HepG2 (cell line): ENCODE results near the gene ETV2. TPM values are rescaled to one million over a fixed set of nuclear protein-coding genes. Genes with fewer than 3 reads are reported as not detected.
A peak's percentile ranks its signal among the peaks of the same experiment; 100 is the strongest.

Experiments
- CCAR2 ChIP-seq: fragments of 200-400 bp; formaldehyde crosslinking; optimal IDR thresholded peaks from 2 replicates; pipeline ENCODE3; 2018; ENCODE audit warnings: low read depth, mild to moderate bottlenecking, low read length, moderate library complexity
- ELF3 ChIP-seq: IDR thresholded peaks from 2 replicates; pipeline ENCODE4 v1.6.1; 2016; ENCODE audit warnings: missing genetic modification reagents, missing compliant biosample characterization
- HOXA9 ChIP-seq: sonication (generic); formaldehyde crosslinking; IDR thresholded peaks from 2 replicates; pipeline ENCODE4 v1.8.1; 2022; ENCODE audit warnings: missing genetic modification reagents, mild to moderate bottlenecking, moderate library complexity, borderline replicate concordance
- MAFF ChIP-seq: IDR thresholded peaks from 2 replicates; pipeline ENCODE4 v1.6.1; 2011; ENCODE audit warnings: low read depth, low read length, improper control_type of control experiment
- NR2F1 ChIP-seq, 2 experiments: fragments of 450-650 bp in 1 of 2; formaldehyde crosslinking in 1 of 2; IDR thresholded peaks; 2 replicates each; pipeline versions ENCODE4 v1.5.0 to v1.6.1; 2016 to 2020; ENCODE audit warnings: mild to moderate bottlenecking in 1 of 2, missing compliant biosample characterization in 1 of 2, missing genetic modification reagents in 1 of 2, moderate library complexity in 1 of 2
- NR2F2 ChIP-seq: IDR thresholded peaks from 2 replicates; pipeline ENCODE4 v1.6.1; 2012; ENCODE audit warnings: low read depth, inconsistent platforms, borderline replicate concordance
- PPARG ChIP-seq: conservative IDR thresholded peaks from 2 replicates; pipeline ENCODE4 v1.6.1; 2016; ENCODE audit warnings: missing biosample characterization, missing genetic modification reagents
- SIN3A ChIP-seq: IDR thresholded peaks from 2 replicates; pipeline ENCODE4 v1.6.1; 2011; ENCODE audit warnings: low read depth, mild to moderate bottlenecking, control low read depth, low read length, borderline replicate concordance
- TBX2 ChIP-seq: sonication (generic); formaldehyde crosslinking; IDR thresholded peaks from 2 replicates; pipeline ENCODE4 v1.5.0; 2020; ENCODE audit warnings: missing genetic modification reagents, mild to moderate bottlenecking, borderline replicate concordance
- YEATS2 ChIP-seq: sonication (generic); formaldehyde crosslinking; IDR thresholded peaks from 2 replicates; pipeline ENCODE4 v1.4.0; 2020; ENCODE audit warnings: missing genetic modification reagents, borderline replicate concordance
- ZFP36L2 ChIP-seq: sonication (generic); formaldehyde crosslinking; IDR thresholded peaks from 2 replicates; pipeline ENCODE4 v1.4.0; 2020; ENCODE audit warnings: missing genetic modification reagents
- ZNF281 ChIP-seq: sonication (generic); formaldehyde crosslinking; IDR thresholded peaks from 2 replicates; pipeline ENCODE4 v1.4.0; 2020; ENCODE audit warnings: missing genetic modification reagents, borderline replicate concordance
- ZNF329 ChIP-seq: sonication (generic); formaldehyde crosslinking; IDR thresholded peaks from 2 replicates; pipeline ENCODE4 v1.9.0; 2021; ENCODE audit warnings: low read depth, mild to moderate bottlenecking, missing genetic modification reagents
- ZNF44 ChIP-seq: sonication (generic); formaldehyde crosslinking; IDR thresholded peaks from 2 replicates; pipeline ENCODE4 v1.5.1; 2020; ENCODE audit warnings: mild to moderate bottlenecking, missing genetic modification reagents
- ZNF567 ChIP-seq: sonication (generic); formaldehyde crosslinking; IDR thresholded peaks from 2 replicates; pipeline ENCODE4 v1.8.1; 2023; ENCODE audit warnings: mild to moderate bottlenecking, missing genetic modification reagents, borderline replicate concordance
- ZNF788 ChIP-seq: sonication (generic); formaldehyde crosslinking; IDR thresholded peaks from 2 replicates; pipeline ENCODE4 v1.5.0; 2020; ENCODE audit warnings: mild to moderate bottlenecking, missing genetic modification reagents, borderline replicate concordance
- ZSCAN20 ChIP-seq: sonication (generic); formaldehyde crosslinking; IDR thresholded peaks from 2 replicates; pipeline ENCODE4 v1.4.0; 2020; ENCODE audit warnings: missing genetic modification reagents, mild to moderate bottlenecking, borderline replicate concordance
- polyA plus RNA-seq, 8 experiments: library from polyadenylated mRNA; depleted of rRNA in 3 of 8; stranded (reverse) in 7 of 8; unstranded in 1 of 8; fragments of >200 nt; fragmentation: Illumina TruSeq in 4 of 8; extraction: Trizol in 4 of 8; gene quantifications; 2 replicates each; pipeline versions ENCODE4 v1.2.1 to v1.2.3, GENCODE V29; 2011 to 2016; ENCODE audit warnings: low read depth in 4 of 8, missing spikeins in 1 of 8, mixed read lengths in 1 of 8; ENCODE audit not compliant: insufficient read depth in 1 of 8
- total RNA-seq, 5 experiments: library from RNA; depleted of rRNA; stranded (reverse); fragments of >200 nt; fragmentation: Illumina TruSeq; extraction: Trizol; gene quantifications; 2 replicates each; pipeline ENCODE4 v1.2.3, GENCODE V29; 2016; ENCODE audit warnings: low read depth in 1 of 5
- TF ChIP-seq, protein P1 (sequence below): sonication (generic); formaldehyde crosslinking; conservative IDR thresholded peaks from 2 replicates; pipeline ENCODE4 v1.8.0; 2022; ENCODE audit warnings: missing genetic modification reagents
- TF ChIP-seq, protein P2 (sequence below): sonication (generic); formaldehyde crosslinking; IDR thresholded peaks from 2 replicates; pipeline ENCODE4 v1.8.0; 2022; ENCODE audit warnings: missing genetic modification reagents, mild to moderate bottlenecking, moderate library complexity, borderline replicate concordance
- TF ChIP-seq, protein P3 (sequence below): sonication (generic); formaldehyde crosslinking; IDR thresholded peaks from 2 replicates; pipeline ENCODE4 v1.5.1; 2020; ENCODE audit warnings: missing genetic modification reagents, mild to moderate bottlenecking, borderline replicate concordance

ETV2 gene
- total and polyA plus RNA-seq, 2 of the 13 experiments (the other 11 are each of a cell fraction or from before 2014, with no cell fraction given) = 0.07 to 0.20 TPM

DNA sequence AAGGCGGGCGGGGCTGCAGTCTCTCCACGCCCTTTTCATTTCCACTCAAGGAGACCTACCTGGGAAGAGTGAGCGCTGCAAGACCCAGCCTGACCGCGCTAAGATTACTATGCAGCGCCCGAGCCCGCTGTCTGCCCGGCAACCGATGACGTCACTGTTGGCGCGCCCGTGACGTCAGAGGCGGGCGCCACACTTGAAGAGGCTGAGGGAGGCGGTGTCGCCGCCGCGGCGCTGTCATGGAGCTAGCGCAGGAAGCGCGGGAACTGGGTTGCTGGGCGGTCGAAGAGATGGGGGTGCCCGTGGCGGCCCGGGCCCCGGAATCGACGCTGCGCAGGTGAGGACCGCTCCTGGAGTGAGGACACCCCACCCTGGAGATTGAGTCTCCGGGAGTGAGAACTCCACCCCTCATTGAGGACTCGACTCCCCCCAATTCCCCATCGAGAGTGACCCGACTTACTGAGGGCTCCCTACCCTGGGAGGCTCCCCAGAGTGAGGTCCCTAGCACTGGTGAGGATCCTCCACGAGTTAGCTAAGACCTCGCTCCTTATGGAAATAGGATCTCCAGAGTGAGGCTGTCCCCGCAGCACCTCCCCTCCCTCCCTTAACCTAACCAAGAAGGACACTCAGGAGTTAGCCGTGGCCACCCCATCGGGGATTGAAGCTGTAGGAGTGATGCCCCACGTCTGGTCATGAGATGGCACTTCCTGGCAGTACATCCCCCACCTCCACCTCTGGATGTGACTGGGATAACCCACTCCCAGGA is 28.8 kb upstream of the ETV2 start, which contains the start of gene HAUS5 (continued):
- 0 out of 2 replicates have a peak, but pooled peaks have one; percentile 44 for TF ChIP-seq ZNF567
- no peak for TF ChIP-seq NR2F1 (CRISPR knock-in tag; IDR thresholded peaks at IDR 0.05)
- TF ChIP-seq YEATS2 = peak; percentile 94
- peak; percentile 26; the same call in 1 of the 2 replicates for TF ChIP-seq ELF3
- TF ChIP-seq, protein P1, sequence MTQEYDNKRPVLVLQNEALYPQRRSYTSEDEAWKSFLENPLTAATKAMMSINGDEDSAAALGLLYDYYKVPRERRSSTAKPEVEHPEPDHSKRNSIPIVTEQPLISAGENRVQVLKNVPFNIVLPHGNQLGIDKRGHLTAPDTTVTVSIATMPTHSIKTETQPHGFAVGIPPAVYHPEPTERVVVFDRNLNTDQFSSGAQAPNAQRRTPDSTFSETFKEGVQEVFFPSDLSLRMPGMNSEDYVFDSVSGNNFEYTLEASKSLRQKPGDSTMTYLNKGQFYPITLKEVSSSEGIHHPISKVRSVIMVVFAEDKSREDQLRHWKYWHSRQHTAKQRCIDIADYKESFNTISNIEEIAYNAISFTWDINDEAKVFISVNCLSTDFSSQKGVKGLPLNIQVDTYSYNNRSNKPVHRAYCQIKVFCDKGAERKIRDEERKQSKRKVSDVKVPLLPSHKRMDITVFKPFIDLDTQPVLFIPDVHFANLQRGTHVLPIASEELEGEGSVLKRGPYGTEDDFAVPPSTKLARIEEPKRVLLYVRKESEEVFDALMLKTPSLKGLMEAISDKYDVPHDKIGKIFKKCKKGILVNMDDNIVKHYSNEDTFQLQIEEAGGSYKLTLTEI = no peak
- TF ChIP-seq, protein P2, sequence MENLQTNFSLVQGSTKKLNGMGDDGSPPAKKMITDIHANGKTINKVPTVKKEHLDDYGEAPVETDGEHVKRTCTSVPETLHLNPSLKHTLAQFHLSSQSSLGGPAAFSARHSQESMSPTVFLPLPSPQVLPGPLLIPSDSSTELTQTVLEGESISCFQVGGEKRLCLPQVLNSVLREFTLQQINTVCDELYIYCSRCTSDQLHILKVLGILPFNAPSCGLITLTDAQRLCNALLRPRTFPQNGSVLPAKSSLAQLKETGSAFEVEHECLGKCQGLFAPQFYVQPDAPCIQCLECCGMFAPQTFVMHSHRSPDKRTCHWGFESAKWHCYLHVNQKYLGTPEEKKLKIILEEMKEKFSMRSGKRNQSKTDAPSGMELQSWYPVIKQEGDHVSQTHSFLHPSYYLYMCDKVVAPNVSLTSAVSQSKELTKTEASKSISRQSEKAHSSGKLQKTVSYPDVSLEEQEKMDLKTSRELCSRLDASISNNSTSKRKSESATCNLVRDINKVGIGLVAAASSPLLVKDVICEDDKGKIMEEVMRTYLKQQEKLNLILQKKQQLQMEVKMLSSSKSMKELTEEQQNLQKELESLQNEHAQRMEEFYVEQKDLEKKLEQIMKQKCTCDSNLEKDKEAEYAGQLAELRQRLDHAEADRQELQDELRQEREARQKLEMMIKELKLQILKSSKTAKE (CRISPR knock-in tag) = no peak
- TF ChIP-seq, protein P3, sequence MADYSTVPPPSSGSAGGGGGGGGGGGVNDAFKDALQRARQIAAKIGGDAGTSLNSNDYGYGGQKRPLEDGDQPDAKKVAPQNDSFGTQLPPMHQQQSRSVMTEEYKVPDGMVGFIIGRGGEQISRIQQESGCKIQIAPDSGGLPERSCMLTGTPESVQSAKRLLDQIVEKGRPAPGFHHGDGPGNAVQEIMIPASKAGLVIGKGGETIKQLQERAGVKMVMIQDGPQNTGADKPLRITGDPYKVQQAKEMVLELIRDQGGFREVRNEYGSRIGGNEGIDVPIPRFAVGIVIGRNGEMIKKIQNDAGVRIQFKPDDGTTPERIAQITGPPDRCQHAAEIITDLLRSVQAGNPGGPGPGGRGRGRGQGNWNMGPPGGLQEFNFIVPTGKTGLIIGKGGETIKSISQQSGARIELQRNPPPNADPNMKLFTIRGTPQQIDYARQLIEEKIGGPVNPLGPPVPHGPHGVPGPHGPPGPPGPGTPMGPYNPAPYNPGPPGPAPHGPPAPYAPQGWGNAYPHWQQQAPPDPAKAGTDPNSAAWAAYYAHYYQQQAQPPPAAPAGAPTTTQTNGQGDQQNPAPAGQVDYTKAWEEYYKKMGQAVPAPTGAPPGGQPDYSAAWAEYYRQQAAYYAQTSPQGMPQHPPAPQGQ (CRISPR knock-in tag) = no peak
- TF ChIP-seq NR2F2 = no peak
- peak; percentile 73; the same call in 1 of the 2 replicates for TF ChIP-seq TBX2
- no peak for TF ChIP-seq MAFF
- no peak for TF ChIP-seq ZNF329 (CRISPR knock-in tag)
- no peak for TF ChIP-seq ZFP36L2
- TF ChIP-seq CCAR2 = no peak
- no peak for TF ChIP-seq ZSCAN20 (CRISPR knock-in tag)
- TF ChIP-seq PPARG = 0 out of 2 replicates have a peak, but pooled peaks have one; percentile 35
- TF ChIP-seq SIN3A = peak; percentile 86; the same call in 1 of the 2 replicates
- peak; percentile 28; the same call in 1 of the 2 replicates for TF ChIP-seq ZNF788 (CRISPR knock-in tag)
- 0 out of 2 replicates have a peak, but pooled peaks have one; percentile 30 for TF ChIP-seq ZNF281 (CRISPR knock-in tag)
- no peak for TF ChIP-seq ZNF44 (CRISPR knock-in tag)
- no peak for TF ChIP-seq HOXA9 (CRISPR knock-in tag)
